AG09319 (cell line): ENCODE results near the gene UBE2Q1.

Source experiments
- DNase-seq: peaks from one replicate; pipeline ENCODE4 v3.0.0-alpha.2; 2010; ENCODE audit warnings: low read depth; ENCODE audit errors: extremely low read depth
- CTCF ChIP-seq: IDR thresholded peaks from 2 replicates; pipeline ENCODE4 v1.5.1; 2011; ENCODE audit warnings: low read depth, mild to moderate bottlenecking, inconsistent platforms, low read length, moderate library complexity

Gene UBE2Q1

GRCh38 chr1:154503898-154504297, 54.6 kb downstream of the UBE2Q1 start:
- TF ChIP-seq CTCF: no peak
- DNase-seq: no peak

- DNase-seq: no peak
- no peak for TF ChIP-seq CTCF
These were observed 55.7 kb downstream of the UBE2Q1 start for GRCh38 chr1:154502744-154503115.

GRCh38 chr1:154502066-154502743, 56.3 kb downstream of the UBE2Q1 start, which contains the start of the genes SHE and TDRD10:
SHE (minus strand) TSS chr1:154502412; CDS start chr1:154502026, 386 bp downstream.
TDRD10 (plus strand) TSS chr1:154502219; CDS start chr1:154506904, 4,685 bp downstream.
- no peak for DNase-seq
- no peak for TF ChIP-seq CTCF

DNA sequence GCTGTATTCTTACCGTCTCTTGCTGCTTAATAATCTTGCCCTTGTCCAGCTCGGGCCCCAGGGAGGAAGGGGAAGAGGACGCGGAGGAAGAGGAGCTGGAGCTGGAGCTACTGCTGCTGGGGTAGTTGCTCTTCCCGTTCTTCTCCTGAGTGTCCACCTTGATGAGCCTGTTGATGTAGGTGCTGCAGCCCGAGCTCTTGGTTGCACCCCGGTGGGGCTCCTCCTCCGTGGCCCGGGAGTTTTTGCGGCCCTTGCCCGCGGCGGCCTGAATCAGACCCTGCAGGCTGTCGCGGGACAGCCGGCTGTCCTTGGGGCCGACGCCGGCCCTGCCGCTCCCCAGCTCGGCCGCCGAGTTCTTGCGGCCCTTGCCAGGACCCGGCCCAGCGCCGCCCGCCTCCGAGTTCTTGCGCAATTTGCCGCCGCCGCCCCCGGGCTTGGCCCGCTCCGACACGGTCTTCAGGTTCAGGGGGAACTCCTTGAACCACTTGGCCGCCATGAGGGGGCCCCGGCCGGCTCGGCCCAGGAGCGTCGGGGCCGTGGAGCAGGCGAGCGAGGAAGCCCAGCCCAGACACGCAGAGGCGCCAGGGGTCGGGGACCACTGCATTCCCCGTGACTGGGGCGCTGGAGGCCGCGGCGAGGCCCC, 56.9 kb downstream of the UBE2Q1 start:
- no peak for DNase-seq
- TF ChIP-seq CTCF: no peak

DNA sequence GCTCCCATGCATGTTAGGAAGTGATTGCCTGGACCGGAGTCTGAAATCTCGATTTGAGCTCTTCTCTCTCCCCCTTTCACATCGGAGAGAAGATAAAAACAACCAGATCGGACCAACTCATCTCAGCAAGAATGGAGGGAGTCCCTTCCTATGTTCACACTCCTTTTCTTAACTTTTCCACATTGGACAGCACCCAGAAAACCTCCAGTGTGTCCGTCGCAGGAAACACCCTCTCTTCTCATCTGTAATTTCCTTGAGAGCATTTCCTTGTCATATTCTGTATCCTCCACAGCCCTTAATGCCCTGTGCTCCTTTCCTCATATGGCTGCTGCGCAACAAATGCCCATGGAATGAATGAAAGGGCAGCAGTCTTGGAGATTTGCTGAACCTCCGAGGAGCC, 57.9 kb downstream of the UBE2Q1 start:
- no peak for TF ChIP-seq CTCF
- no peak for DNase-seq

- no peak for DNase-seq
- TF ChIP-seq CTCF: no peak
These were observed 59.0 kb downstream of the UBE2Q1 start for GRCh38 chr1:154499446-154499845.
